ENCODE measurements around the gene CHCHD2.
"Not testable (repeated sequence)": the region's sequence is repeated elsewhere in the genome, so short reads cannot be mapped to it uniquely, and the experiment has no call there.

DNA sequence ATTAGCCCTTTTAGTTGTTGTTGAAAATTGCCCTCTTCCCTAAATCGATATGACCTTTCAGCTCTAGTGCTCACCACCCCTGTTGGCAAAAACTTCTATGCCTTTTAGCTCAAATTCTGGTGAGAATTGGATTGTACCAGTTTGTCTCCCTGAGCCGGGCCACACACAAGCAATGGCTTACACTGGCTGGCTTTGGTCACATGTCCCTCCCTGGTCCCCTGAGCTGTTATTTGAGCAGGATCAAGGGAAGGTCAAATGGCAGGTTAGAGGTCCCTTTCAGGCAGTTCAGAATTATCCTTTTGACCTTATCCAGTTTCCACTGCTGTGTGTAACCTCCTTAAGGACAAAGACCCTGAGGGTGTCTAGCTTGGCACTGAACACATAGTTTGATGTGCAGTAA is 24.8 kb upstream of the CHCHD2 start:
- TF ChIP-seq, protein P1, sequence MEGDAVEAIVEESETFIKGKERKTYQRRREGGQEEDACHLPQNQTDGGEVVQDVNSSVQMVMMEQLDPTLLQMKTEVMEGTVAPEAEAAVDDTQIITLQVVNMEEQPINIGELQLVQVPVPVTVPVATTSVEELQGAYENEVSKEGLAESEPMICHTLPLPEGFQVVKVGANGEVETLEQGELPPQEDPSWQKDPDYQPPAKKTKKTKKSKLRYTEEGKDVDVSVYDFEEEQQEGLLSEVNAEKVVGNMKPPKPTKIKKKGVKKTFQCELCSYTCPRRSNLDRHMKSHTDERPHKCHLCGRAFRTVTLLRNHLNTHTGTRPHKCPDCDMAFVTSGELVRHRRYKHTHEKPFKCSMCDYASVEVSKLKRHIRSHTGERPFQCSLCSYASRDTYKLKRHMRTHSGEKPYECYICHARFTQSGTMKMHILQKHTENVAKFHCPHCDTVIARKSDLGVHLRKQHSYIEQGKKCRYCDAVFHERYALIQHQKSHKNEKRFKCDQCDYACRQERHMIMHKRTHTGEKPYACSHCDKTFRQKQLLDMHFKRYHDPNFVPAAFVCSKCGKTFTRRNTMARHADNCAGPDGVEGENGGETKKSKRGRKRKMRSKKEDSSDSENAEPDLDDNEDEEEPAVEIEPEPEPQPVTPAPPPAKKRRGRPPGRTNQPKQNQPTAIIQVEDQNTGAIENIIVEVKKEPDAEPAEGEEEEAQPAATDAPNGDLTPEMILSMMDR (conservative IDR thresholded peaks at IDR 0.05 in 1 of 2, IDR thresholded peaks at IDR 0.05 in 1 of 2; ENCODE audit: extremely low read depth in 1 of 2, insufficient read depth in 1 of 2, low read depth in 1 of 2, low read length in 2 of 2) = not testable (repeated sequence)
- TF ChIP-seq EZH2 (IDR thresholded peaks at IDR 0.05; ENCODE audit: borderline replicate concordance, low read length) = not testable (repeated sequence)
